ENCODE data around the gene ABCC8. TPM values are rescaled to one million over a fixed set of nuclear protein-coding genes. Genes with fewer than 3 reads are reported as not detected.

ABCC8 gene
- total and polyA plus RNA-seq, 2 donors (not counting 3 experiments of a cell fraction or from before 2014, with no cell fraction given): not detected

DNA sequence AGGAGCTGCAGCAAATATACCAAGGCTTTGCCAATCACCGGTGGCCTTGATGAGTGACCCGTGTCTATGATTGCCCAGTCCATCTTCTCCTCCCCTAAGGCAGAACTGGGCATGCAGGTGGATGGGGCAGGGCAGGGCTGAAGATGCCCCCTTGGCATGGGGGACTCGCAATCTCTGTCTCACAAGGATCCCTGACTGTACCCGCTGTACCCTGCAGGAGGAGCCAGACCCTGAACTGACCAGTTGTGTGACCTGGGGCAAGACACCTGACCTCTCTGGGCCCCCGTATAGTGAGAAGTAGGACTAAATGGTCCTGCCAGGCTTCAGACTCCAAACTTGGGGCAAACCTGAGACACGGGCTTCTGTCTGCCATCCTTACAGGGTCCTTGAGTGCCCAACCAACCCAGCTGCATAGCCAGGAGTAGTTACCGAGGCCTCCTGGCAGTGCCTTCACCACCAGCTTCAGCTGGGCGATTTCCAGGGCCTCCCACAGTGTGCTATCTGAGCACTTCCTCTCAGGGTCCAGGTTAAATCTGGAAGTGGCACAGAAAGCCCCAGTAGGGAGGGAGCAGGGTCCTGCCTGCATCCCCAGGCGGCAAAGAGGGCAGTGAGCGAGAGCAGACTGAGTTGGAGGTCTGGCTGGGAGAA lies 81.8 kb downstream of the ABCC8 start:
- H3K4me2 ChIP-seq (ENCODE audit: insufficient read depth, low read length): no peak overlapping the region
- H3K9me1 ChIP-seq (replicated peaks; ENCODE audit: control insufficient read depth, extremely low read depth, insufficient read depth, low read length): no peaks in the 10 kb centered on the region
- TF ChIP-seq EZH2 (IDR thresholded peaks at IDR 0.05; ENCODE audit: borderline replicate concordance, low read depth, low read length, severe bottlenecking) (no peak), FOS (IDR thresholded peaks at IDR 0.05; ENCODE audit: borderline replicate concordance, insufficient read depth, low read length) (no peak), POLR2AphosphoS5 (IDR thresholded peaks at IDR 0.05; ENCODE audit: insufficient read depth, low read depth, low read length) (no peak), GATA2 (IDR thresholded peaks at IDR 0.05; ENCODE audit: insufficient read depth, insufficient read length, low read depth, low read length) (no peak), MYC (IDR thresholded peaks at IDR 0.05; ENCODE audit: low read depth, low read length) (no peak), POLR2A (IDR thresholded peaks at IDR 0.05; ENCODE audit: low read depth, low read length) (no peak), JUN (IDR thresholded peaks at IDR 0.05; ENCODE audit: borderline replicate concordance, insufficient read depth, insufficient read length, low read depth) (no peak)
- TF ChIP-seq, protein P1, sequence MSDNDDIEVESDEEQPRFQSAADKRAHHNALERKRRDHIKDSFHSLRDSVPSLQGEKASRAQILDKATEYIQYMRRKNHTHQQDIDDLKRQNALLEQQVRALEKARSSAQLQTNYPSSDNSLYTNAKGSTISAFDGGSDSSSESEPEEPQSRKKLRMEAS (IDR thresholded peaks at IDR 0.05; ENCODE audit: insufficient read depth, insufficient read length): no peak
- TF ChIP-seq, protein P2, sequence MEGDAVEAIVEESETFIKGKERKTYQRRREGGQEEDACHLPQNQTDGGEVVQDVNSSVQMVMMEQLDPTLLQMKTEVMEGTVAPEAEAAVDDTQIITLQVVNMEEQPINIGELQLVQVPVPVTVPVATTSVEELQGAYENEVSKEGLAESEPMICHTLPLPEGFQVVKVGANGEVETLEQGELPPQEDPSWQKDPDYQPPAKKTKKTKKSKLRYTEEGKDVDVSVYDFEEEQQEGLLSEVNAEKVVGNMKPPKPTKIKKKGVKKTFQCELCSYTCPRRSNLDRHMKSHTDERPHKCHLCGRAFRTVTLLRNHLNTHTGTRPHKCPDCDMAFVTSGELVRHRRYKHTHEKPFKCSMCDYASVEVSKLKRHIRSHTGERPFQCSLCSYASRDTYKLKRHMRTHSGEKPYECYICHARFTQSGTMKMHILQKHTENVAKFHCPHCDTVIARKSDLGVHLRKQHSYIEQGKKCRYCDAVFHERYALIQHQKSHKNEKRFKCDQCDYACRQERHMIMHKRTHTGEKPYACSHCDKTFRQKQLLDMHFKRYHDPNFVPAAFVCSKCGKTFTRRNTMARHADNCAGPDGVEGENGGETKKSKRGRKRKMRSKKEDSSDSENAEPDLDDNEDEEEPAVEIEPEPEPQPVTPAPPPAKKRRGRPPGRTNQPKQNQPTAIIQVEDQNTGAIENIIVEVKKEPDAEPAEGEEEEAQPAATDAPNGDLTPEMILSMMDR (IDR thresholded peaks at IDR 0.05; ENCODE audit: extremely low read depth in 1 of 2, insufficient read depth in 1 of 2, low read depth in 1 of 2, low read length in 2 of 2): no peak
- dilution Hi-C loops (cut with MboI; ENCODE audit: extremely low pct_ligation_motif_present, low sequenced_read_pairs) (no loop called here), intact Hi-C loops (cut with micrococcal nuclease) (no loop called here)
- ChIA-PET CTCF (interaction anchor here (1.4 kb wide), 1 partner anchor 11 kb away, joined by 5 read pairs; no protein-coding TSS in a partner anchor), POLR2A (no interaction called here)
- H3K27ac ChIP-seq (ENCODE audit: insufficient read depth, low read depth, low read length): no peak overlapping the region
- DNase-seq (ENCODE audit: low read depth, low spot score) (no peak), FAIRE-seq (no peak)
- H3K79me2 ChIP-seq (ENCODE audit: control insufficient read depth, insufficient read depth, low read length): no peaks in the 10 kb centered on the region
- no peaks in the 10 kb centered on the region for H3K9me3 ChIP-seq (replicated peaks; ENCODE audit: control insufficient read depth, insufficient read depth, low read length)
- H2AFZ ChIP-seq (ENCODE audit: low read depth, low read length): no peak overlapping the region
- no peak overlapping the region for H3K9ac ChIP-seq (replicated peaks; ENCODE audit: extremely low read depth, insufficient read depth, low read length)
- no peaks in the 10 kb centered on the region for H3K4me1 ChIP-seq (ENCODE audit: control insufficient read depth, extremely low read depth, insufficient read depth, low read length)
- no peaks in the 10 kb centered on the region for H4K20me1 ChIP-seq (replicated peaks; ENCODE audit: control insufficient read depth, extremely low read depth, insufficient read depth, low read length)
- no peaks in the 10 kb centered on the region for H3K36me3 ChIP-seq (ENCODE audit: control insufficient read depth in 2 of 2, extremely low read depth in 1 of 2, insufficient read depth in 2 of 2, low read length in 2 of 2)
- H3K4me3 ChIP-seq (replicated peaks in 1 of 3; ENCODE audit: insufficient read depth in 1 of 3, low read depth in 1 of 3, low read length in 3 of 3): no peak overlapping the region
- peaks cover 6 to 14% of the 10 kb centered on the region in 2 experiments for H3K27me3 ChIP-seq (ENCODE audit: control insufficient read depth in 2 of 2, insufficient read depth in 2 of 2, low read length in 2 of 2)
- no TSS peak for BruUV-seq (replicated peaks)

All from endothelial cell of umbilical vein (primary cell).